Renal pelvis (tissue), 12 donors: Measurements from ENCODE around the gene C1orf141. TPM values are rescaled to one million over a fixed set of nuclear protein-coding genes. Genes with fewer than 3 reads are reported as not detected.
A peak's percentile ranks its signal among the peaks of the same experiment; 100 is the strongest.
"Not testable (repeated sequence)": the region's sequence is repeated elsewhere in the genome, so short reads cannot be mapped to it uniquely, and the experiment has no call there.

Experiments used
- DNase-seq: peaks from one replicate; pipeline ENCODE4 v3.0.0-alpha.2; 2013
- long read RNA-seq, 16 experiments: transcript quantifications; one replicate each; lab custom pipeline, GENCODE V29; 2026
- polyA plus RNA-seq, 3 donors: library from polyadenylated mRNA; unstranded; fragments of 120-200 nt; gene quantifications; one replicate each; pipeline ENCODE4 v1.2.1, GENCODE V29; 2013; ENCODE audit not compliant: insufficient read length in 3 of 3

Gene C1orf141
- polyA plus RNA-seq = under 1 TPM in 2 of 3 donors, not detected in 1; 0.28 to 0.35 TPM
- long read RNA-seq, donor 1 = 0 reads
- long read RNA-seq, donor 2 = 0 reads
- long read RNA-seq, donor 3 = 0 reads
- long read RNA-seq, donor 4 = 0 reads
- long read RNA-seq, donor 5 = 0 reads
- long read RNA-seq, donor 6 = 0 reads
- long read RNA-seq, donor 7 = 0 reads
- long read RNA-seq, donor 8 = 0 reads
- long read RNA-seq, donor 9 = 0 reads
- long read RNA-seq, donor 10 = 0 reads
- long read RNA-seq, donor 11 = 0 reads
- long read RNA-seq, donor 12 = 0 reads
- long read RNA-seq, donor 13 = 0 reads
- long read RNA-seq, donor 14 = 0 reads
- long read RNA-seq, donor 15 = 0 reads
- long read RNA-seq, donor 16 = 0 reads

DNA sequence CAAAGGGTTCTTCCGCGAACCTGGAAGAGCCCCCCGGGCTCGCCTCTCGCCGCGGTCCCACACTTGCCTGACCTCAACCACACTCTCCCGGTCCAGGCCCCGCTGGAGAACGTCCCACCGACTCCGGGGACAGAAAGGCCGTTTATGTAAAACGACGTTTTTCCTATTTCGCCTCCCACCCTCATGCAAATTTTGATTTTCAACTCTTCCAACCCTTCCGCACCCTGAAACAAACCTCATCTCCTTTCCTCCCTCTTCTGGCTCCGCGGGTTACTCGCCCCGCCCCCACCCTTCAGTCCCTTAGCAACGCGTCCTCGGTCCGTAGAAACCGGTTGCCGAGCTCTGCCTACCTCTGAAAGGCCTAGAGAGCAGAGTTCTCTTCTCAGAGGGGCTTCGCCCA lies at the start of gene C1orf141:
C1orf141 (minus strand) TSS at position 276 of the 400 bp plus-strand sequence. CDS start 7,730 bp downstream, outside the sequence.
- DNase-seq = peak; percentile 40

DNA sequence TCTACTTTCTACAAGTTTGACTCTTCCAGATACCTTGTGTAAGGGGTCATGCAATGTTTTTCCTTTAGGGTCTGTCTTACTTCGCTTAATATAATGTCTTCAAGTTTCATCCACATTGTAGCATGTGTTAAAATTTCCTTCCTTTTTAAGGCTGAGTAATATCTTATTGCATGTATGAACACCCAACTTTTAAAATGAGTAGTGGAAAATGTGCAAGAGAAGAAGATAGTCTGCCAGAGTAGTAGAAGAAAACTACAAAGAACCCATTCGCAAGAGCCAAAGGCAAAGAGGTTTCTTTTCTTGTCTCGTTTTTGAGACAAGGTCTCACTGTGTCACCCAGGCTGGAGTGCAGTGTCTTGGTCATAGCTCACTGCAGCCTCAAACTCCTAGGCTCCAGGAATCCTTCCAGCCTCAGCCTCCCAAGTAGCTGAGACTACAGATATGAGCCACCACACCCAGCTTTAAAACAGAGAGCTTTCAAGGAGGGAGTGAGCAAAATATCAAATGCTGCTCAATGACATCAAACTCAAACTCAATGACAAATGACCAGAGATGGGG lies 40.8 kb upstream of the C1orf141 start:
- no peak for DNase-seq

GRCh38 chr1:67174716-67175284 lies 40.0 kb upstream of the C1orf141 start:
- DNase-seq = no peak

DNA sequence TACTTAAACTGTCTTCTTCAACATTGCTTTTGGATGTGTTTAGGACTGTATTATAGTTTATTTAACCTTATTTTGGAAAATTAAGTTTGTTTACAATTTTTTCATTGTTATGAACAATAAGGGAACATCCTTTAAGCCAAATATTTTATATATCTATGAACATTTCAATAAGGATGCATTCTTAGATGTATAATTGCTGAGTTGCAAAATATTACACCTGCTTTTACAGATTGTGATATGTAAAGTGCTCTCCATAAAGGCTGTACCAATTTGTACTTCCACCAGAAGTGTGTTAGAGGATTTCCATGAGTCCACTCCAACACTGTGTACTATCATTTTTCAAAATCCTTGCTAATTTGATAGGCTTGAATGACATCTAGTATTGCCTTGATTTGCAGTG lies 39.2 kb upstream of the C1orf141 start:
- DNase-seq = no peak

DNA sequence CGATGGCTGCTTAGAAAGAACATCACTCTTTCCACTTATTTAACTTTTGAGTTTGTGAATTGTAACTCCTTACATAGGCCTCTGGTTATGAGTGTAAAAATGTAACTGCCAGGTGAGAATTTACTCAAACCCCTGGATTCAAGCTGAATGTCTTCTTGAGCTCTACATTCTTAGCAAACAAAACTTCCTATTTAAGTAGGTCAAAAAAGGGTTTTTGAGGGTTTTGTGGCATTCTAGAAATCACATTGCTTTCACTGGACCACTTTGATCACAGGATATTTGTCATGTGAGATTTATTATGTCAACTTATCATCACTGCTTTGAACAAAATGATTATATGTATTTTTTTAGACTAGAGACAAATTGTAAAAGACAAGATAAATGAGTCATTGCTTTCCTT lies 37.2 kb upstream of the C1orf141 start:
- no peak for DNase-seq

GRCh38 chr1:67171574-67171955 lies 36.8 kb upstream of the C1orf141 start:
- DNase-seq = no peak

DNA sequence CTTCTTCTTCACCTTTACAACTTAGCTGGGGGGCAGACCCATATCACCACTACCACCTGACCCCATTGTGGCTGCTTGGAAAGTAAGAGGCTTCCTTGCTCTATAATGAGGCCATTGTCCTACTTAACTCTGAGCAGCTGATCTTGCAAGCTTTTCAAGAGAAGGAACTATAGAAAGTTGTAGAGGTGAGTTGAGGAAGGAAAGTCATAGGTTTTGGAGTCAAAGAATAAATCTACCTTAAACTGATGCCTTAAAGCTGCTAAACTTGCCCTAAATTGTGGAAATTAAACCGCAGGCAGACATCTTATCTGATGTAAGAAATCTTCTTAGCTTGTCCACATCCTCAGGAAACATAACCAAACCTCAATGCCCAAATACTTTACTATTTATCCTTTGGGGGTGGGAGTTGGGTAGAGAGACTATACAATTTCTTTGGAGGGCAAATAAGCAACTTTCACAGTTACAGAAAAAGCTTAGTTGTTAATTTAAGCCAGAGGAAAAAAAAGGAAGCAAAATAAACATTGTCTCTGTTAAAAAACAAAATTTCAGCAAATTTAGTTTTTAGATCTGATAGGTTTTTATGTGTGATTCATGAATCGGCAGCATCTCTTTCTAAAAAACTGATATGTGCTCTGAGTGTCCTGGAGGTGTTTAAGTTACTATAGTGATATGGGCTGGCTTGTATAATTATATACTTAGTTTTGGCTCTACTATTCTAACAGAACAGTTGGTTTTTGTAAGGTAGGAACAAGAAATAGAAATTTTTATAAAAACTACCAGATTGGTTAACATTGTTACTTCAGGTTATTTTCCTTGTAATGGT lies 36.2 kb upstream of the C1orf141 start:
- no peak for DNase-seq

GRCh38 chr1:67169932-67170331 lies 35.2 kb upstream of the C1orf141 start:
- no peak for DNase-seq

- no peak for DNase-seq
Observed at GRCh38 chr1:67169496-67169895, 34.7 kb upstream of the C1orf141 start.

DNA sequence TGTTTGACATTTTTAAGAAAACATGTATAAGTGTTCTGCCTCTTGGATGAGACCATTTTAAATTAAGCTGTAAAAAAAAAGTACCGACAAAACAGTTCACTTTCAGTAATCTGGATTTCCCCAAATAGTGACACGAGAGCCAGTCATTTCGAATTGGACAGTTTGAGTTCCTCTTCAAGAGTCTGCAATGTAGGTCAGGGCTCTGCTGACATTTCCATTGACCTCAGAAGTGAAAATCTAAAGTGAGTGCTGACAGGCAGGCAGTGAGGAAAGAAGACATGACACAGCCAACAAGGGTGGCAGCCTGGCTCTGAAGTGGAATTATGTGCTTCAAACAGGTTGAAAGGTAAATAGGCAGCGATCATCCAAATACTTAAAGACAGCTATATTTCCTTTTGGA lies 31.4 kb upstream of the C1orf141 start, which contains the start of gene IL23R:
IL23R (plus strand) TSS at position 259 of the 400 bp plus-strand sequence. CDS start 1,667 bp downstream, outside the sequence.
- no peak for DNase-seq

- DNase-seq = no peak
Observed at GRCh38 chr1:67165468-67166041, 30.8 kb upstream of the C1orf141 start.

- no peak for DNase-seq
Observed at GRCh38 chr1:67162954-67163353, 28.2 kb upstream of the C1orf141 start.

GRCh38 chr1:67159233-67159632 lies 24.5 kb upstream of the C1orf141 start:
- no peak for DNase-seq

DNA sequence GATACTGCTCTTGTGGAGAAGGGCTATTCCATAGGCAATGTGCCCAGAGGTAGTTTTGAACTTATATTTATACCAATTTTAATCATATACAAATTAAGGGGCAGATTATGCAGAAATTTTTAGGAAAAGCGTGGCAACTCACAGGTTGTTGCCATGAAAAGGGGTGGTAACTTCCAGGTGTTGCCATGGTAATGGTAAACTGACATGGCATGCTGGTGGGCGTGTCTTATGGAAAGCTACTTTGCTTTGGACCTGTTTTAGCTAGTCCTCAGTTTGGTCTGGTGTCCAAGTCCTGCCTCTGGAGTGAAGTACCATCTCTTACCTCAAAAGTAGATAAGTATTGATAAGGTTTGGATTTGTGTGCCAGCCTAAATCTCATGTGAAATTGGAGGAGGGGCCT lies 23.6 kb upstream of the C1orf141 start:
- DNase-seq = no peak

DNA sequence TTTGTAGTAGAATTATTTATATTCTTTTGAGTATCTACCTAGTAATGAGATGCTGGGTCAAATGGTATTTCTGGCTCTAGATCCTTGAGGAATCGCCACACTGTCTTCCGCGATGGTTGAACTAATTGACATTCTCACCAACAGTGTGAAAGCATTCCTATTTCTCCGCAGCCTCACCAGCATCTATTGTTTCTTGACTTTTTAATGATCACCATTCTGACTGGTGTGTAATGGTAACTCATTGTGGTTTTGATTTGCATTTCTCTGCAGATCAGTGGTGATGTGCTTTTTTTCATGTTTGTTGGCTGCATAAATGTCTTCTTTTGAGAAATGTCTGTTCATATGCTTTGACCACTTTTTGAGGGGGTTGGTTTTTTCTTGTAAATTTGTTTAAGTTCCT lies 16.2 kb upstream of the C1orf141 start:
- no peak for DNase-seq

DNA sequence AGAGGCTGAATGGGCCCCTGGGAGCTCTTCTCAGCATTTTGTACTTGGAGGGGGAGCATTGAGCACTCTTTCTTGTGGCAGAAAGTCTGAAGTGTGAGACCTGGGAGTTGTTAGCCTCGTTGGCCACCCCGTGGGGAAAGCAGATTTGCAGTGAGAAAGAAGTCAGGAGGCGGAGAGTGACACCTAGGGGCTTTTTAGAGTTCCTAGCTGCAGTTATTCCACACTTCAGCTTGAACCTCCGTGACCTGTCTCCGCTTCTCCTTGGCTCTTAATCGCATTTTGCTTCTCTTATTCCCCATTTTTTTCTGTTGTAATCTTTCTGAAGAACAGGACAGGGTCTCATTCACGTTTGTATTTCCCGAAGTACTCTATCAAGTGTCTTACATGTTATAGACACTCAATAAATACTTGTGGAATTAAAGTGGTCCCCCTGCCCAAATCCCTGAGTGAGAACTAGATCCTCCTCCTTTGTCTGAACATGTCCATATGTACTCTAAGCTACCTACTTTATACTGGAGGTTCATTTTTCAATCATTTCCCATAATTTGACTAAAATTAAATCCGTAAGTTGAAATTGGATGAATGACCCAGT lies 14.5 kb upstream of the C1orf141 start:
- peak; percentile 74 for DNase-seq

DNA sequence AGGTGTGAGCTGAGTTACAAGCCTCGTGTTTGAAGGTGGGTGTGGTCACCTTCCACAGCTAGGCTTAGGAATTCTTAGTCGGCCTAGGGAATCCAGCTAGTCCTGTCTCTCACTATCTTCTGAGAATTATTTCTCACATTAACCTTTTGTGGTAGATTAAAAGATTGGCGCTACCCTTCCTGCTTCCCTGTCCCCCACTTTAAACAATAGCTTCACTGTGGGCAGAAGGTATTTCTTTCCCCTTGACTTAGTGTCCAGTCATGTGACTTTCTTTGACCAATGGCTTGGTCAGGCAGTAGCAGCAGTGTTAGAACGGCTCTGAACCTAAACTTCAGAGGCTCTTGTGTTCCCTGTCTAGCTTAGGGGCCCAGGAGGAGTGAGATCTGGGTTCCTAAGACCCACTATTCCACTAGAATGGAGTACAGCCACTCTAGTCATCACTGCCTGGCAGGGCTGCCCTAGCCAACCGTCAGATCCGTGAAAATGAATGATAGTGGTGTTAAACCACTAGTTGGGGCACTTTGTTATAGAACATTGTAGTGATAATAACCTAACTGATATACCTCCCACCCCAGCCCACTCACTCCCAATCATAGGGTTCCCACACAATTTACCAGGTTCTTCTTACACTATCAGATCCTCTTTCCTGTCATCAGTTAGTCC lies 13.9 kb upstream of the C1orf141 start:
- DNase-seq = no peak

GRCh38 chr1:67147973-67148372 lies 13.2 kb upstream of the C1orf141 start:
- not testable (repeated sequence) for DNase-seq

GRCh38 chr1:67146539-67146938 lies 11.8 kb upstream of the C1orf141 start:
- DNase-seq = no peak

DNA sequence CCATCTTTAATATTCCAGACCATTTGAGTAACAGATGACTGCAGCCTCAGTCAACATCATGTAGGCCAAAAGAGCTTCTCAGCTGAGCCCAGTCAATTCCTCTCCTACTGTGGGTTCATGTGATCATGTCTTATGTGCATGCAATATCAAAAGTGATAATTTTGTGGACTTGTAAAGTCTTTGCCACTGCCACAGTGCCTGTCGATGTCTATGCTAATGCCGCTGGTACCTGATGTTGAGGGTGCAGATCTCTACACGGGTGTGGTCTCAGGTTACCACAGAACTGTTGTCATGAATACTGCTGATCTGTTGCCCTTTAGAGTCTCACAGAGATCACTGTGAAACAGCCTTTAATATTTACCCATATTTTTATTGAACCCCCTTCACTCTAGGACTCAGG lies 11.3 kb upstream of the C1orf141 start:
- DNase-seq = no peak

GRCh38 chr1:67144696-67145095 lies 9.9 kb upstream of the C1orf141 start:
- DNase-seq = no peak
